HCT116 (cell line): ENCODE data around the gene ARMC10.

Experiments
- CEBPB ChIP-seq: IDR thresholded peaks from 2 replicates; pipeline ENCODE4 v1.6.1; 2012; ENCODE audit warnings: low read depth
- CTCF ChIP-seq, 3 experiments: fragments of 200-600 bp in 1 of 3; sonication (generic) in 1 of 3; IDR thresholded peaks in 2 of 3; conservative IDR thresholded peaks in 1 of 3; 2 replicates each; pipeline ENCODE4 v1.5.1; 2012 to 2017; ENCODE audit warnings: low read depth in 2 of 3, low read length in 2 of 3, antibody characterized with exemption in 1 of 3, borderline replicate concordance in 1 of 3, control low read depth in 1 of 3, mild to moderate bottlenecking in 1 of 3, mixed read lengths in 1 of 3, mixed run types in 1 of 3, moderate library complexity in 1 of 3; ENCODE audit not compliant: insufficient read depth in 1 of 3
- EZH2phosphoT487 ChIP-seq: fragments of 200-600 bp; IDR thresholded peaks from 2 replicates; pipeline ENCODE4 v1.6.1; 2018; ENCODE audit warnings: antibody characterized with exemption, borderline replicate concordance
- POLR2A ChIP-seq: IDR thresholded peaks from 2 replicates; pipeline ENCODE4 v1.7.0; 2011; ENCODE audit warnings: borderline replicate concordance; ENCODE audit not compliant: insufficient read depth, insufficient read length; ENCODE audit errors: extremely low read depth
- POLR2AphosphoS5 ChIP-seq: IDR thresholded peaks from 2 replicates; pipeline ENCODE4 v1.6.1; 2011; ENCODE audit warnings: mild to moderate bottlenecking, low read depth, low read length, moderate library complexity
- ZBTB33 ChIP-seq: IDR thresholded peaks from 2 replicates; pipeline ENCODE4 v1.6.1; 2011; ENCODE audit warnings: mild to moderate bottlenecking, low read length, moderate library complexity; ENCODE audit not compliant: insufficient replicate concordance; ENCODE audit errors: extremely low read depth
- ZNF274 ChIP-seq: fragments of 200-500 bp; sonication (Bioruptor generic); IDR thresholded peaks from 2 replicates; pipeline ENCODE4 v1.6.1; 2014; ENCODE audit warnings: mild to moderate bottlenecking, low read depth, low read length, inconsistent platforms

DNA sequence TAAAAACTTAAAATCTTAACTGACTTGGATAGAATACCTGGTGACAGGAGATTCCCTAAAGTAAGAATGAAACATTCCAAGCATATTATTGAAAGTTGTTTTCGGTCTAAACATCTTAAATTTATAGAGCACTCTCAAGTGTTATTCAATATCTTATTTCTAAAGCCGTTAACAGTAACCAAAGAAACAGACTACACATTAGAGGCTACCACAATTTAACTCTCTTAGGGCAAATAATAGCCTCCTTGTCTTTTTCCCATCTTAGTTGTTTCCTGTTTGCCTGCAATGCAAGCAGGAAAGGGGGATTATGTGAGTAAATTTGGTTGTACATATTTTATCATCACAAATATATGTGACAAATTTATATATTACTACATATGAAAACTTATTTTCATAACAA lies 42.5 kb downstream of the ARMC10 start:
- TF ChIP-seq POLR2A, result no peak
- no peak for TF ChIP-seq CTCF (IDR thresholded peaks at IDR 0.05 in 2 of 3, conservative IDR thresholded peaks at IDR 0.05 in 1 of 3; ENCODE audit: borderline replicate concordance in 1 of 3, insufficient read depth in 1 of 3, low read depth in 2 of 3, low read length in 2 of 3)
- TF ChIP-seq POLR2AphosphoS5, result no peak
- no peak for TF ChIP-seq EZH2phosphoT487
- no peak for TF ChIP-seq ZBTB33
- TF ChIP-seq CEBPB, result no peak
- TF ChIP-seq ZNF274, result no peak
